ENCODE measurements around the gene CCDC32.

CCDC32 gene

DNA sequence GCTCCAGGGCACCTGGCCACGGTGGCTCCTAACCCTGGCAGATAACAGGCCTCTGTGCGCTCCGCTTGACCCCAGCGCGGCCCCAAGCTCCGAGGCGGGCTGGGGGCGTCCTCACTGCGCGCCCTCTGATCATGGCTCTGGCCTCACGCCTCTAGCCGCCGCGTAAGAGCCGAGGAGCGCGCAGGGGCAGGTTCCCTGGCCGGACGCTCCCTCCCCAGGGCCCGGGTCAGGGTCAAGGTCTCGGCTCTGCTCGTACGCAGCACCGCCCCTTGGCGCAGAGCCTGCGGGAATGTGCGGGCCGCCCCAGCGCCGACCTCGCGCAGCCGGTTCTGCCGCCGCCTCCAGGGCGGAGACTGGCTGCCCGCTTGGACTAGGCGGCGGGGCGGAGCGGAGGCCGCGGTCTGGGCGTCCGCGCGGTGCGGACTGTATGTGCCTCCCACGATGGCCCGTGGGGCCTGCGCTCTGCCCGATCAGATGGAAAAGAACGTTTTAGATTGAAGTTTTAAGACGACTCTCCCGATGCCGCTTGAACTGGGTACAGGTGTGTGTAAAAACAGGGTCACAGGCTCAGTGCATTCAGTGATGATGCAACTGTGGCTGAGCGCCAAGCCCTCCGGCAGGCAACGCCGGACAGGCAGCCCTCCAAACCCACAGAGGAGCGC lies 53.2 kb downstream of the CCDC32 start:
- no peak for DNase-seq

GRCh38 chr15:40511093-40511471 lies 53.8 kb downstream of the CCDC32 start:
- no peak for DNase-seq

DNA sequence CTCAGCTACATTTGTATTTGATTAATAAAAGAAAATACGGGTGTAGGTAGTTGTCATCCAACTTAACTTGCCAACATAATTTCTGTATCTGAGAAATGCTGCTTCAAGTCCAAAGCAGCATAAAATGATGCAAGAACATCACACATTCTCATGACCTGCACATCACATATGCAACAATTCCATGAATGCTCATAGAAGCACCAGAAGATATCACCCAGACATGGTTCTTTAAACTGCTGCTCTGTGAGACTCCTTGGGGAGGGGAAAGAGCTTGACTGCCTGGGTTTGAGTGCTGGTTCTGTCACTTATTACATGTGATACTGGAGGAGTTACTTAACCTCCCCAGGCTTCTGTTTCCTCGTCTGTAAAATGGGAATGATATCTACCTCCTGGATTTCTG lies 54.6 kb downstream of the CCDC32 start:
- DNase-seq: no peak

DNA sequence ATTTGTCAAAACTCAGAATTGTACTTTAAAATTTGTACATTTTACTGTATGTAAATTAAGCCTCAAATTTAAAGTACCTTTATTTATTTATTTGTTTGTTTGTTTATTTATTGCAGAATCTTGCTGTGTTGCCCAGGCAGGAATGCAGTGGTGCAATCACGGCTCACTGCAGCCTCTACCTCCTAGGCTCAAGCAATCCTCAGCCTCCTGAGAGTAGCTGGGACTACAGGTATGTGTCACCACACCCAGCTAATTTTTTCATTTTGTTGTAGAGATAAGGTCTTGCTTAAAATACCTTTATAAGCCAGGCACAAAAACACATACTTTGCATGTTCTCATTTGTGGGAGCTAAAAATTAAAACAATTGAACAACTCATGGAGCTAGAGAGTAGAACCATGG lies 56.6 kb downstream of the CCDC32 start:
- no peak for DNase-seq

GRCh38 chr15:40506964-40507571 lies 57.8 kb downstream of the CCDC32 start:
- peak; percentile 68 for DNase-seq
